GM12878 (cell line): ENCODE results near the gene FAM185A. TPM values are rescaled to one million over a fixed set of nuclear protein-coding genes. Genes with fewer than 3 reads are reported as not detected.

Source experiments
- BCL11A ChIP-seq: IDR thresholded peaks from 2 replicates; pipeline ENCODE4 v1.6.1; 2011; ENCODE audit warnings: low read depth, low read length
- CEBPB ChIP-seq, 2 experiments: fragments of 150-350 bp in 1 of 2; IDR thresholded peaks; 2 replicates each; pipeline ENCODE4 v1.6.1; 2012 to 2014; ENCODE audit warnings: low read depth in 2 of 2, low read length in 2 of 2, borderline replicate concordance in 1 of 2, inconsistent platforms in 1 of 2
- CHD1 ChIP-seq: IDR thresholded peaks from 2 replicates; pipeline ENCODE4 v1.6.1; 2012; ENCODE audit warnings: low read depth, low read length, improper control_type of control experiment
- EGR1 ChIP-seq, 2 experiments: IDR thresholded peaks; 1 replicate in 1 of 2; 2 replicates in 1 of 2; pipeline ENCODE4 v1.6.1; 2011 to 2012; ENCODE audit warnings: low read depth in 2 of 2, low read length in 2 of 2, borderline replicate concordance in 1 of 2, mild to moderate bottlenecking in 1 of 2, moderate library complexity in 1 of 2
- EP300 ChIP-seq, 2 experiments: fragments of 150-350 bp in 1 of 2; IDR thresholded peaks; 2 replicates each; pipeline ENCODE4 v1.6.1; 2011 to 2012; ENCODE audit warnings: low read depth in 2 of 2, low read length in 2 of 2, borderline replicate concordance in 1 of 2, improper control_type of control experiment in 1 of 2, inconsistent platforms in 1 of 2; ENCODE audit not compliant: control insufficient read depth in 1 of 2
- IRF3 ChIP-seq: fragments of 450-650 bp; IDR thresholded peaks from 2 replicates; pipeline ENCODE4 v1.6.1; 2014; ENCODE audit warnings: mild to moderate bottlenecking
- MEF2A ChIP-seq: IDR thresholded peaks from 2 replicates; pipeline ENCODE4 v1.6.1; 2011; ENCODE audit warnings: low read depth, mild to moderate bottlenecking, low read length, moderate library complexity; ENCODE audit not compliant: insufficient read depth
- NFYA ChIP-seq: IDR thresholded peaks from 2 replicates; pipeline ENCODE4 v1.6.1; 2011; ENCODE audit warnings: low read depth, mild to moderate bottlenecking, low read length, improper control_type of control experiment, borderline replicate concordance
- PML ChIP-seq: IDR thresholded peaks from 2 replicates; pipeline ENCODE4 v1.6.1; 2012; ENCODE audit warnings: low read length, inconsistent platforms
- POLR2AphosphoS2 ChIP-seq: IDR thresholded peaks from 2 replicates; pipeline ENCODE4 v1.6.1; 2011; ENCODE audit warnings: low read depth, mild to moderate bottlenecking, low read length, improper control_type of control experiment, moderate library complexity
- POLR2AphosphoS5 ChIP-seq: IDR thresholded peaks from 2 replicates; pipeline ENCODE4 v1.6.1; 2011; ENCODE audit warnings: mild to moderate bottlenecking, low read length, inconsistent platforms
- SREBF1 ChIP-seq: IDR thresholded peaks from 2 replicates; pipeline ENCODE4 v1.6.1; 2012; ENCODE audit warnings: mild to moderate bottlenecking, low read length
- ZBTB40 ChIP-seq: fragments of 450-650 bp; IDR thresholded peaks from 2 replicates; pipeline ENCODE4 v1.6.1; 2016; ENCODE audit warnings: mild to moderate bottlenecking, moderate library complexity, borderline replicate concordance
- ZNF24 ChIP-seq: fragments of 450-650 bp; IDR thresholded peaks from 2 replicates; pipeline ENCODE4 v1.6.1; 2017; ENCODE audit warnings: antibody characterized with exemption, mild to moderate bottlenecking
- ZSCAN29 ChIP-seq: fragments of 450-650 bp; IDR thresholded peaks from 2 replicates; pipeline ENCODE4 v1.6.1; 2017; ENCODE audit warnings: mild to moderate bottlenecking, moderate library complexity
- polyA plus RNA-seq, 11 experiments: library from polyadenylated mRNA; depleted of rRNA in 4 of 11; unstranded in 6 of 11; stranded (reverse) in 5 of 11; fragments of >200 nt; fragmentation: Nextera tagmentation in 4 of 11; fragmentation: Illumina TruSeq in 1 of 11; extraction: Ambion mirVana in 4 of 11; extraction: Trizol in 1 of 11; gene quantifications; 1 replicate in 1 of 11; 2 replicates in 10 of 11; pipeline versions ENCODE4 v1.2.1 to v1.2.3, GENCODE V29; 2011 to 2016; ENCODE audit warnings: inconsistent platforms in 2 of 11, missing spikeins in 2 of 11, low read depth in 1 of 11
- total RNA-seq, 4 experiments: library from RNA; depleted of rRNA in 3 of 4; stranded (reverse); fragments of >200 nt in 3 of 4; fragmentation: Illumina TruSeq in 1 of 4; extraction: Trizol in 1 of 4; gene quantifications; 2 replicates each; pipeline versions ENCODE4 v1.2.1 to v1.2.3, GENCODE V29; 2013 to 2021
- TF ChIP-seq, protein P1 (sequence below): fragments of 150-350 bp; IDR thresholded peaks from 2 replicates; pipeline ENCODE4 v1.6.1; 2014; ENCODE audit warnings: mild to moderate bottlenecking, low read depth, low read length
- TF ChIP-seq, protein P2 (sequence below): IDR thresholded peaks from 2 replicates; pipeline ENCODE4 v1.6.1; 2011; ENCODE audit warnings: low read depth, mild to moderate bottlenecking, low read length, moderate library complexity, borderline replicate concordance; ENCODE audit errors: extremely low read depth
- TF ChIP-seq, protein P3 (sequence below): IDR thresholded peaks from 2 replicates; pipeline ENCODE4 v1.6.1; 2012; ENCODE audit warnings: improper control_type of control experiment, low read depth, low read length; ENCODE audit not compliant: insufficient replicate concordance

Gene FAM185A
- total and polyA plus RNA-seq, 10 of the 15 experiments (the other 5 are each of a cell fraction or from before 2014, with no cell fraction given), result 1.9 to 12.8 (median 8.6) TPM

DNA sequence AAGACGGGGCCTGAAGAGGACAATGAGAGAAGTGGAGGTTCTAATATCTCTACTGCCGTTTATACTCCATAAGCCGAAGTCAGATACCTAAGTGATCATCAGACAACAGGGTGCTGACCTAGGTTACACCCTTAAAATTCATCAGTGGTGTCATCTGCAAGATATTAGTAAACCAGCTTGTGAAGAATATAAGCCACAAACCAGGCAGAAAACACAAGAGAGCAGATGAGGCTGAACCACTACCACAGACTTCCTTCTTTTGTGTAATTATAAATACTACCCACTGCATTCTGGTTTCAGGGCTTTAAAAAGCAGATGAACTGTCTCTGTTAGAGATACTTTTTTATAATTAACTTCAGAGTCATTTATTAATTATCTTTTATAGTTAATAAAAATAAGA is 95.1 kb downstream of the FAM185A start (continued):
- TF ChIP-seq NFYA (no peak), SREBF1 (no peak), BCL11A (peak; percentile 92), PML (no peak), ZNF24 (0 out of 2 replicates have a peak, but pooled peaks have one; percentile 35), EGR1 (IDR thresholded peaks at IDR 0.05; ENCODE audit: borderline replicate concordance in 1 of 2, low read depth in 2 of 2, low read length in 2 of 2) (no peak), CHD1 (no peak), ZSCAN29 (no peak), MEF2A (peak; percentile 85), ZBTB40 (no peak), IRF3 (no peak), CEBPB (IDR thresholded peaks at IDR 0.05; ENCODE audit: borderline replicate concordance in 1 of 2, low read depth in 2 of 2, low read length in 2 of 2) (no peak), EP300 (IDR thresholded peaks at IDR 0.05; ENCODE audit: borderline replicate concordance in 1 of 2, control insufficient read depth in 1 of 2, low read depth in 2 of 2, low read length in 2 of 2) (peak; percentile 38 to 48; a peak in 2 of 4 replicates), POLR2AphosphoS5 (no peak), POLR2AphosphoS2 (no peak)
- TF ChIP-seq, protein P1, sequence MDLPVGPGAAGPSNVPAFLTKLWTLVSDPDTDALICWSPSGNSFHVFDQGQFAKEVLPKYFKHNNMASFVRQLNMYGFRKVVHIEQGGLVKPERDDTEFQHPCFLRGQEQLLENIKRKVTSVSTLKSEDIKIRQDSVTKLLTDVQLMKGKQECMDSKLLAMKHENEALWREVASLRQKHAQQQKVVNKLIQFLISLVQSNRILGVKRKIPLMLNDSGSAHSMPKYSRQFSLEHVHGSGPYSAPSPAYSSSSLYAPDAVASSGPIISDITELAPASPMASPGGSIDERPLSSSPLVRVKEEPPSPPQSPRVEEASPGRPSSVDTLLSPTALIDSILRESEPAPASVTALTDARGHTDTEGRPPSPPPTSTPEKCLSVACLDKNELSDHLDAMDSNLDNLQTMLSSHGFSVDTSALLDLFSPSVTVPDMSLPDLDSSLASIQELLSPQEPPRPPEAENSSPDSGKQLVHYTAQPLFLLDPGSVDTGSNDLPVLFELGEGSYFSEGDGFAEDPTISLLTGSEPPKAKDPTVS, result no peak
- TF ChIP-seq, protein P2, sequence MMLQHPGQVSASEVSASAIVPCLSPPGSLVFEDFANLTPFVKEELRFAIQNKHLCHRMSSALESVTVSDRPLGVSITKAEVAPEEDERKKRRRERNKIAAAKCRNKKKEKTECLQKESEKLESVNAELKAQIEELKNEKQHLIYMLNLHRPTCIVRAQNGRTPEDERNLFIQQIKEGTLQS, result no peak
- TF ChIP-seq, protein P3, sequence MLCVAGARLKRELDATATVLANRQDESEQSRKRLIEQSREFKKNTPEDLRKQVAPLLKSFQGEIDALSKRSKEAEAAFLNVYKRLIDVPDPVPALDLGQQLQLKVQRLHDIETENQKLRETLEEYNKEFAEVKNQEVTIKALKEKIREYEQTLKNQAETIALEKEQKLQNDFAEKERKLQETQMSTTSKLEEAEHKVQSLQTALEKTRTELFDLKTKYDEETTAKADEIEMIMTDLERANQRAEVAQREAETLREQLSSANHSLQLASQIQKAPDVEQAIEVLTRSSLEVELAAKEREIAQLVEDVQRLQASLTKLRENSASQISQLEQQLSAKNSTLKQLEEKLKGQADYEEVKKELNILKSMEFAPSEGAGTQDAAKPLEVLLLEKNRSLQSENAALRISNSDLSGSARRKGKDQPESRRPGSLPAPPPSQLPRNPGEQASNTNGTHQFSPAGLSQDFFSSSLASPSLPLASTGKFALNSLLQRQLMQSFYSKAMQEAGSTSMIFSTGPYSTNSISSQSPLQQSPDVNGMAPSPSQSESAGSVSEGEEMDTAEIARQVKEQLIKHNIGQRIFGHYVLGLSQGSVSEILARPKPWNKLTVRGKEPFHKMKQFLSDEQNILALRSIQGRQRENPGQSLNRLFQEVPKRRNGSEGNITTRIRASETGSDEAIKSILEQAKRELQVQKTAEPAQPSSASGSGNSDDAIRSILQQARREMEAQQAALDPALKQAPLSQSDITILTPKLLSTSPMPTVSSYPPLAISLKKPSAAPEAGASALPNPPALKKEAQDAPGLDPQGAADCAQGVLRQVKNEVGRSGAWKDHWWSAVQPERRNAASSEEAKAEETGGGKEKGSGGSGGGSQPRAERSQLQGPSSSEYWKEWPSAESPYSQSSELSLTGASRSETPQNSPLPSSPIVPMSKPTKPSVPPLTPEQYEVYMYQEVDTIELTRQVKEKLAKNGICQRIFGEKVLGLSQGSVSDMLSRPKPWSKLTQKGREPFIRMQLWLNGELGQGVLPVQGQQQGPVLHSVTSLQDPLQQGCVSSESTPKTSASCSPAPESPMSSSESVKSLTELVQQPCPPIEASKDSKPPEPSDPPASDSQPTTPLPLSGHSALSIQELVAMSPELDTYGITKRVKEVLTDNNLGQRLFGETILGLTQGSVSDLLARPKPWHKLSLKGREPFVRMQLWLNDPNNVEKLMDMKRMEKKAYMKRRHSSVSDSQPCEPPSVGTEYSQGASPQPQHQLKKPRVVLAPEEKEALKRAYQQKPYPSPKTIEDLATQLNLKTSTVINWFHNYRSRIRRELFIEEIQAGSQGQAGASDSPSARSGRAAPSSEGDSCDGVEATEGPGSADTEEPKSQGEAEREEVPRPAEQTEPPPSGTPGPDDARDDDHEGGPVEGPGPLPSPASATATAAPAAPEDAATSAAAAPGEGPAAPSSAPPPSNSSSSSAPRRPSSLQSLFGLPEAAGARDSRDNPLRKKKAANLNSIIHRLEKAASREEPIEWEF, result no peak
